ENCODE data around the gene MAP4K1. TPM values are rescaled to one million over a fixed set of nuclear protein-coding genes. Genes with fewer than 3 reads are reported as not detected.

Gene MAP4K1
- total RNA-seq, 1 donor = 0.72 TPM

DNA sequence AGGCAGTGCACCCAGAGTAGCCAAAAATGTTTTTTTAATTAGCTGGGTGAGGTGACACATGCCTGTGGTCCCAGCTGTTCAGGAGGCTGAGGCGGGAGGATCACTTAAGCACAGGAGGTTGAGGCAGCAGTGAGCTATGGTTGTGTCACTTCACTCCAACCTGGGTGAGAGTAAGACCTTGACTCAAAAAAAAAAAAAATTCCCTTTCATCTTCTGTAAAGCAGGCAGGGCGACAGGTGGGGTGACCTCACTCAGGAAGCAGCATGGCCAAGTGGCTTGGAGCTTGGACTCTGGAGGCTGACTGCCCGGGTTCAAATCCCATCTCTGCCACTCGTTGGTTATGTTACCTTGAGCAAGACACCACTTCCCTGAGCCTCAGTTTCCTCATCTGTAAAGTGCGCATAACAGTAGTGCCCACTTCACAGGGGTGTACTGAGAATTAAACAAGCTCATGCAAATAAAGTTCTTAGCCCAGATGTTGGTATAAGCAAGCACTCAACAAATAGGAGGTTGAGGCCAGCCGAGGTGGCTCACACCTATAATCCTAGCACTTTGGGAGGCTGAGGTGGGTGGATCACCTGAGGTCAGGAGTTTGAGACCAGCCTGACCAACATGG, 48.3 kb downstream of the MAP4K1 start:
- no peaks in the 10 kb centered on the region for H3K9me3 ChIP-seq (ENCODE audit: low read depth, low read length)
- H2AFZ ChIP-seq (ENCODE audit: low read length) = no peak overlapping the region
- H3K4me1 ChIP-seq (ENCODE audit: insufficient read depth, low read length) = no peaks in the 10 kb centered on the region
- H3K27me3 ChIP-seq (ENCODE audit: insufficient read depth, low read length) = peaks cover 9% of the 10 kb centered on the region
- H3K27ac ChIP-seq (ENCODE audit: low read depth, low read length) = no peak overlapping the region
- no peak overlapping the region for H3K4me2 ChIP-seq (ENCODE audit: insufficient read depth, low read length)
- no peak for DNase-seq (ENCODE audit: insufficient read length, low spot score, missing footprints)
- H3K79me2 ChIP-seq (ENCODE audit: insufficient read depth, low read length) = no peaks in the 10 kb centered on the region
- H3K36me3 ChIP-seq (ENCODE audit: insufficient read depth, low read length) = no peaks in the 10 kb centered on the region
- no peak overlapping the region for H3K4me3 ChIP-seq (ENCODE audit: insufficient read depth, low read length)
- H4K20me1 ChIP-seq (ENCODE audit: insufficient read depth, low read length) = no peaks in the 10 kb centered on the region
- TF ChIP-seq, protein P1, sequence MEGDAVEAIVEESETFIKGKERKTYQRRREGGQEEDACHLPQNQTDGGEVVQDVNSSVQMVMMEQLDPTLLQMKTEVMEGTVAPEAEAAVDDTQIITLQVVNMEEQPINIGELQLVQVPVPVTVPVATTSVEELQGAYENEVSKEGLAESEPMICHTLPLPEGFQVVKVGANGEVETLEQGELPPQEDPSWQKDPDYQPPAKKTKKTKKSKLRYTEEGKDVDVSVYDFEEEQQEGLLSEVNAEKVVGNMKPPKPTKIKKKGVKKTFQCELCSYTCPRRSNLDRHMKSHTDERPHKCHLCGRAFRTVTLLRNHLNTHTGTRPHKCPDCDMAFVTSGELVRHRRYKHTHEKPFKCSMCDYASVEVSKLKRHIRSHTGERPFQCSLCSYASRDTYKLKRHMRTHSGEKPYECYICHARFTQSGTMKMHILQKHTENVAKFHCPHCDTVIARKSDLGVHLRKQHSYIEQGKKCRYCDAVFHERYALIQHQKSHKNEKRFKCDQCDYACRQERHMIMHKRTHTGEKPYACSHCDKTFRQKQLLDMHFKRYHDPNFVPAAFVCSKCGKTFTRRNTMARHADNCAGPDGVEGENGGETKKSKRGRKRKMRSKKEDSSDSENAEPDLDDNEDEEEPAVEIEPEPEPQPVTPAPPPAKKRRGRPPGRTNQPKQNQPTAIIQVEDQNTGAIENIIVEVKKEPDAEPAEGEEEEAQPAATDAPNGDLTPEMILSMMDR (IDR thresholded peaks at IDR 0.05; ENCODE audit: extremely low read depth, low read depth, low read length) = no peak

DNA sequence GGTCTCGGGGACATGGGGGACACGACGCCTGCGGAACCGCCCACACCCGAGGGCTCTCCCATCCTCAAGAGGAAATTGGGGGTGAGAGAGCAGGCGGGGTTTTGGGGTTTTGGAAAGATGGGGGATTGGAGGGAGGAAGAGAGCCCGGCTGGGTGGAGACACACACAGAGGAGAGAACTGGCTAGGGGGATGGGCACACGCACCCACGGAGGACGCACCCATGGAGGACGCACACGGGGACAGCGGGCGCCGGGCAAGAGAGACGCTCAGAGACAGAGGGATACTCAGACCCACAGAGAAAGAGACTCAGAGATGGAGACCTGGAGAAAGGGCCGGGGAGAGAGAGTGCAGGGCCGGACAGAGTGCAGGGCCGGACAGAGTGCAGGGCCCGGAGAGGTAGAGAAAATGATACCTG, 52.1 kb downstream of the MAP4K1 start:
- H2AFZ ChIP-seq (ENCODE audit: low read length) = no peak overlapping the region
- no peaks in the 10 kb centered on the region for H3K79me2 ChIP-seq (ENCODE audit: insufficient read depth, low read length)
- TF ChIP-seq, protein P1 (IDR thresholded peaks at IDR 0.05; ENCODE audit: extremely low read depth, low read depth, low read length) = no peak
- no peaks in the 10 kb centered on the region for H3K36me3 ChIP-seq (ENCODE audit: insufficient read depth, low read length)
- H3K27ac ChIP-seq (ENCODE audit: low read depth, low read length) = no peak overlapping the region
- H3K9me3 ChIP-seq (ENCODE audit: low read depth, low read length) = no peaks in the 10 kb centered on the region
- H4K20me1 ChIP-seq (ENCODE audit: insufficient read depth, low read length) = no peaks in the 10 kb centered on the region
- no peak overlapping the region for H3K4me3 ChIP-seq (ENCODE audit: insufficient read depth, low read length)
- no peaks in the 10 kb centered on the region for H3K4me1 ChIP-seq (ENCODE audit: insufficient read depth, low read length)
- H3K4me2 ChIP-seq (ENCODE audit: insufficient read depth, low read length) = no peak overlapping the region
- H3K27me3 ChIP-seq (ENCODE audit: insufficient read depth, low read length) = peaks cover 10% of the 10 kb centered on the region
- DNase-seq (ENCODE audit: insufficient read length, low spot score, missing footprints) = no peak

DNA sequence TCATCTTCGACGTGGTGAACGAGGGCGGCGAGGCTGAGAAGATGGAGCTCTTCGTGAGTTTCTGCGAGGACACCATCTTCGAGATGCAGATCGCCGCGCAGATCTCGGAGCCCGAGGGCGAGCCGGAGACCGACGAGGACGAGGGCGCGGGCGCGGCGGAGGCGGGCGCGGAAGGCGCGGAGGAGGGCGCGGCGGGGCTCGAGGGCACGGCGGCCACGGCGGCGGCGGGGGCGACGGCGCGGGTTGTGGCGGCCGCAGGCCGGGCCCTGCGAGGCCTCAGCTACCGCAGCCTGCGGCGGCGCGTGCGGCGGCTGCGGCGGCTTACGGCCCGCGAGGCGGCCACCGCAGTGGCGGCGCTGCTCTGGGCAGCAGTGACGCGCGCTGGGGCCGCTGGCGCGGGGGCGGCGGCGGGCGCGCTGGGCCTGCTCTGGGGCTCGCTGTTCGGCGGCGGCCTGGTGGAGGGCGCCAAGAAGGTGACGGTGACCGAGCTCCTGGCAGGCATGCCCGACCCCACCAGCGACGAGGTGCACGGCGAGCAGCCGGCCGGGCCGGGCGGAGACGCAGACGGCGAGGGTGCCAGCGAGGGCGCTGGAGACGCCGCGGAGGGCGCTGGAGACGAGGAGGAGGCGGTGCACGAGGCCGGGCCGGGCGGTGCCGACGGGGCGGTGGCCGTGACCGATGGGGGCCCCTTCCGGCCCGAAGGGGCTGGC, 52.6 kb downstream of the MAP4K1 start:
- Histone ChIP-seq H3K4me3 (ENCODE audit: insufficient read depth, low read length) (no peak overlapping the region), H3K27me3 (ENCODE audit: insufficient read depth, low read length) (peaks cover 10% of the 10 kb centered on the region), H3K27ac (ENCODE audit: low read depth, low read length) (no peak overlapping the region), H3K4me2 (ENCODE audit: insufficient read depth, low read length) (no peak overlapping the region), H3K36me3 (ENCODE audit: insufficient read depth, low read length) (no peaks in the 10 kb centered on the region), H4K20me1 (ENCODE audit: insufficient read depth, low read length) (no peaks in the 10 kb centered on the region), H3K9me3 (ENCODE audit: low read depth, low read length) (no peaks in the 10 kb centered on the region), H2AFZ (ENCODE audit: low read length) (no peak overlapping the region), H3K79me2 (ENCODE audit: insufficient read depth, low read length) (no peaks in the 10 kb centered on the region), H3K4me1 (ENCODE audit: insufficient read depth, low read length) (no peaks in the 10 kb centered on the region)
- DNase-seq (ENCODE audit: insufficient read length, low spot score, missing footprints) = peak; percentile 72
- TF ChIP-seq, protein P1 (IDR thresholded peaks at IDR 0.05; ENCODE audit: extremely low read depth, low read depth, low read length) = no peak

DNA sequence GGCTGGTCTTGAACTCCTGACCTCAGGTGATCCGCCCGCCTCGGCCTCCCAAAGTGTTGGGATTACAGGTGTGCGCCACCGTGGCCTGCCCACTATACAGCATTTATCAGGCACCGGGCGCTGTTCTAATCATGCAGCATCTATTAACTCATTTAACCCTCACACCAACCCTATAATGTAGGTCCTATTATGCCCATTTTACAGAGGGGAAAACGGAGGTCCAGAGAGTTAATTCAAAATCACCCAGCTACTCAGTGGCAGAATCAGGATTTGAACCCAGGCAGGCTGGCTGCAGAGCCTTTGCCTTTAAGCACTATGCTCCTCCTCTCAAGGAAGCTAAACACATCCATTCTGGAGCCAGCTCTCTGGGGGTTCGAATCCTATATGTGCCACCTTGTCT, 54.3 kb downstream of the MAP4K1 start:
- H2AFZ ChIP-seq (ENCODE audit: low read length) = no peak overlapping the region
- H3K36me3 ChIP-seq (ENCODE audit: insufficient read depth, low read length) = no peaks in the 10 kb centered on the region
- H3K4me3 ChIP-seq (ENCODE audit: insufficient read depth, low read length) = no peak overlapping the region
- no peaks in the 10 kb centered on the region for H3K4me1 ChIP-seq (ENCODE audit: insufficient read depth, low read length)
- H3K27me3 ChIP-seq (ENCODE audit: insufficient read depth, low read length) = peaks cover 10% of the 10 kb centered on the region
- DNase-seq (ENCODE audit: insufficient read length, low spot score, missing footprints) = peak; percentile 35
- H3K4me2 ChIP-seq (ENCODE audit: insufficient read depth, low read length) = no peak overlapping the region
- no peaks in the 10 kb centered on the region for H3K79me2 ChIP-seq (ENCODE audit: insufficient read depth, low read length)
- H3K9me3 ChIP-seq (ENCODE audit: low read depth, low read length) = no peaks in the 10 kb centered on the region
- H3K27ac ChIP-seq (ENCODE audit: low read depth, low read length) = no peak overlapping the region
- TF ChIP-seq, protein P1 (IDR thresholded peaks at IDR 0.05; ENCODE audit: extremely low read depth, low read depth, low read length) = no peak
- H4K20me1 ChIP-seq (ENCODE audit: insufficient read depth, low read length) = no peaks in the 10 kb centered on the region

Measured in osteoblast (primary cell).